ENCODE results near the gene CROCC.

Gene CROCC

GRCh38 chr1:16980473-16981268 lies 58.9 kb downstream of the CROCC start, which contains the start of gene MFAP2:
Gene MFAP2, minus strand, starts transcription at chr1:16980620. Its CDS starts 2,347 bp downstream, at chr1:16978273.
- DNase-seq: no peak

- DNase-seq: peak in 13 of 56 donors; percentile 11 to 67 (median 36)
These were observed 59.6 kb downstream of the CROCC start for GRCh38 chr1:16981269-16981849.

GRCh38 chr1:16982902-16983301 lies 61.2 kb downstream of the CROCC start:
- DNase-seq: no peak

GRCh38 chr1:16983649-16984048 lies 61.9 kb downstream of the CROCC start:
- no peak for DNase-seq

GRCh38 chr1:16984717-16985116 lies 63.0 kb downstream of the CROCC start:
- peak in 5 of 56 donors; percentile 5 to 53 (median 23) for DNase-seq

GRCh38 chr1:16986113-16986512 lies 64.4 kb downstream of the CROCC start:
- no peak for DNase-seq

GRCh38 chr1:16986560-16986959 lies 64.8 kb downstream of the CROCC start:
- no peak for DNase-seq

GRCh38 chr1:16986962-16987361 lies 65.2 kb downstream of the CROCC start:
- no peak for DNase-seq

- DNase-seq: no peak
These were observed 66.5 kb downstream of the CROCC start for GRCh38 chr1:16988210-16988609.

GRCh38 chr1:16989676-16990391 lies 68.1 kb downstream of the CROCC start:
- no peak for DNase-seq

- no peak for DNase-seq
These were observed 69.8 kb downstream of the CROCC start for GRCh38 chr1:16991571-16991970.

- DNase-seq: no peak
These were observed 70.4 kb downstream of the CROCC start for GRCh38 chr1:16992102-16992501.

- no peak for DNase-seq
These were observed 70.9 kb downstream of the CROCC start for GRCh38 chr1:16992675-16993074.

- DNase-seq: no peak
These were observed 71.8 kb downstream of the CROCC start for GRCh38 chr1:16993521-16994038.

- DNase-seq: no peak
These were observed 75.1 kb downstream of the CROCC start for GRCh38 chr1:16996845-16997244.

GRCh38 chr1:16998589-16998988 lies 76.9 kb downstream of the CROCC start:
- DNase-seq: no peak

- no peak for DNase-seq
These were observed 78.1 kb downstream of the CROCC start for GRCh38 chr1:16999863-17000262.

- no peak for DNase-seq
These were observed 80.2 kb downstream of the CROCC start for GRCh38 chr1:17001760-17002523.

- DNase-seq: no peak
These were observed 80.8 kb downstream of the CROCC start for GRCh38 chr1:17002524-17002902.

- no peak for DNase-seq
These were observed 83.0 kb downstream of the CROCC start for GRCh38 chr1:17004466-17005364.

Measured in nucleus accumbens (tissue), 56 donors.